Spleen (tissue), 7 donors: ENCODE data around the gene SHISA5.

Experiments
- POLR2A ChIP-seq, 3 donors: fragments of 450-650 bp; IDR thresholded peaks; one replicate each; pipeline ENCODE4 v1.5.1; 2017; ENCODE audit warnings: antibody characterized with exemption in 3 of 3, mild to moderate bottlenecking in 1 of 3
- POLR2AphosphoS5 ChIP-seq, 3 donors: sonication (generic); formaldehyde crosslinking; IDR thresholded peaks; one replicate each; pipeline ENCODE4 v1.5.1; 2017; ENCODE audit warnings: antibody characterized with exemption in 3 of 3
- TF ChIP-seq, protein P1 (sequence below), 11 experiments: fragments of 200-600 bp in 7 of 11; fragments of 450-650 bp in 4 of 11; sonication (generic) in 4 of 11; IDR thresholded peaks in 8 of 11; conservative IDR thresholded peaks in 3 of 11; 1 replicate in 7 of 11; 2 replicates in 4 of 11; pipeline versions ENCODE4 v1.4.0 to v1.8.0; 2016 to 2021; ENCODE audit warnings: antibody characterized with exemption in 11 of 11, inconsistent platforms in 4 of 11, mild to moderate bottlenecking in 1 of 11
- donor health status: DM: no; HTN: no; CAD: no; lungs with moderate emphysema.
- donor health status: DM: no; HTN: no; CAD: no.
- donor health status: DM: no; HTN: no; CAD: no.

DNA sequence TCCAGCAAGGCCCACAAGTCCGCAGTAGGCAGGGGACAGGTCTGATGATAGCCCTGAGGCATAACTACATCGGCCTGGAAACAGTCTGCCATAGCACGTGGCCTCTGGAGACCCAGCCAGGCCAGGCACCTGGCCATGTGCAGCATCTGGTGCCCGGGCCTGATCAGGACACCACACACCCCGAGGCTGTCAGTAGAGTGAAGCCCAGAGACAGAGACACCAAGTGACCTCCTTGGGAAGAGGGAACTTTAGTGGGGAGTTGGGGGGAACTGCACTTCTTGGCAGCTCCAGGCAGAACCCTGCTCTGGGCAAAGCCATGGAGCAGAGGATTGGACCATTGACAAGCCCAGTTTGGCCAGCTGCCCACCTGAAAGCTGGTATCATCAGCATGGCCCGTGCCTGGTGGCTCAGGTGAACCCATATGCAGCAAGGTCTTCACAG, 1.2 kb downstream of the SHISA5 start:
- TF ChIP-seq, protein P1, sequence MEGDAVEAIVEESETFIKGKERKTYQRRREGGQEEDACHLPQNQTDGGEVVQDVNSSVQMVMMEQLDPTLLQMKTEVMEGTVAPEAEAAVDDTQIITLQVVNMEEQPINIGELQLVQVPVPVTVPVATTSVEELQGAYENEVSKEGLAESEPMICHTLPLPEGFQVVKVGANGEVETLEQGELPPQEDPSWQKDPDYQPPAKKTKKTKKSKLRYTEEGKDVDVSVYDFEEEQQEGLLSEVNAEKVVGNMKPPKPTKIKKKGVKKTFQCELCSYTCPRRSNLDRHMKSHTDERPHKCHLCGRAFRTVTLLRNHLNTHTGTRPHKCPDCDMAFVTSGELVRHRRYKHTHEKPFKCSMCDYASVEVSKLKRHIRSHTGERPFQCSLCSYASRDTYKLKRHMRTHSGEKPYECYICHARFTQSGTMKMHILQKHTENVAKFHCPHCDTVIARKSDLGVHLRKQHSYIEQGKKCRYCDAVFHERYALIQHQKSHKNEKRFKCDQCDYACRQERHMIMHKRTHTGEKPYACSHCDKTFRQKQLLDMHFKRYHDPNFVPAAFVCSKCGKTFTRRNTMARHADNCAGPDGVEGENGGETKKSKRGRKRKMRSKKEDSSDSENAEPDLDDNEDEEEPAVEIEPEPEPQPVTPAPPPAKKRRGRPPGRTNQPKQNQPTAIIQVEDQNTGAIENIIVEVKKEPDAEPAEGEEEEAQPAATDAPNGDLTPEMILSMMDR (IDR thresholded peaks at IDR 0.05 in 8 of 11, conservative IDR thresholded peaks at IDR 0.05 in 3 of 11): no peak
- TF ChIP-seq POLR2A (IDR thresholded peaks at IDR 0.05) (no peak), POLR2AphosphoS5 (IDR thresholded peaks at IDR 0.05) (no peak)
